Heart left ventricle (tissue), 16 donors: ENCODE measurements around the gene PKIB. TPM values are rescaled to one million over a fixed set of nuclear protein-coding genes. Genes with fewer than 3 reads are reported as not detected.

Source experiments
- ATAC-seq, 4 donors: fragments of 200-7000 bp; cut with Tn5 transposase; one replicate each; pipeline ENCODE4 v1.9.1; 2020 to 2022; ENCODE audit warnings: moderate library complexity in 4 of 4, mild to moderate bottlenecking in 3 of 4, moderate number of reproducible peaks in 1 of 4
- DNase-seq, 5 donors: peaks; one replicate each; pipeline ENCODE4 v3.0.0-alpha.2; 2020
- H3K27ac ChIP-seq, 12 donors: fragments of 200-600 bp; sonication (generic) in 4 of 12; one replicate each; pipeline versions ENCODE4 v1.5.0 to v1.8.0; 2016 to 2022; ENCODE audit warnings: mild to moderate bottlenecking in 2 of 12
- H3K27me3 ChIP-seq, 9 donors: fragments of 200-600 bp; sonication (generic) in 2 of 9; one replicate each; pipeline versions ENCODE4 v1.5.1 to v1.8.0; 2016 to 2022; ENCODE audit warnings: mild to moderate bottlenecking in 3 of 9
- H3K36me3 ChIP-seq, 9 donors: fragments of 200-600 bp; sonication (generic) in 2 of 9; one replicate each; pipeline versions ENCODE4 v1.5.0 to v1.8.0; 2018 to 2022; ENCODE audit warnings: mild to moderate bottlenecking in 2 of 9
- H3K4me1 ChIP-seq, 12 donors: fragments of 200-600 bp; sonication (generic) in 4 of 12; one replicate each; pipeline versions ENCODE4 v1.5.0 to v1.8.0; 2016 to 2022; ENCODE audit warnings: mild to moderate bottlenecking in 3 of 12
- H3K4me3 ChIP-seq, 12 donors: fragments of 200-600 bp; sonication (generic) in 4 of 12; one replicate each; pipeline versions ENCODE4 v1.5.0 to v1.8.0; 2017 to 2022; ENCODE audit warnings: mild to moderate bottlenecking in 9 of 12, moderate library complexity in 4 of 12
- H3K9me3 ChIP-seq, 12 donors: fragments of 200-600 bp; sonication (generic) in 4 of 12; one replicate each; pipeline versions ENCODE4 v1.5.0 to v1.8.0; 2016 to 2022; ENCODE audit warnings: mild to moderate bottlenecking in 1 of 12
- POLR2A ChIP-seq, 2 donors: fragments of 450-650 bp; IDR thresholded peaks; one replicate each; pipeline ENCODE4 v1.6.1; 2017; ENCODE audit warnings: antibody characterized with exemption in 2 of 2, mild to moderate bottlenecking in 2 of 2, moderate library complexity in 2 of 2
- WGBS, 4 donors: extraction: QIAGEN DNeasy Blood & Tissue Kit in 2 of 4; methylation state at CpG; one replicate each; pipeline versions ENCODE4 v1.1.5 to v1.1.7; 2013 to 2018; 5-methylcytosine and 5-hydroxymethylcytosine counted together
- intact Hi-C, 10 donors: fragments of 100-400 bp; cut with DNase I; formaldehyde crosslinking; loops; one replicate each; pipeline versions ENCODE4 v1.11.1 to v1.14.2; 2022
- polyA plus RNA-seq, 2 donors: library from polyadenylated mRNA; stranded (reverse); fragments of 200-250 nt; gene quantifications; one replicate each; pipeline ENCODE4 v1.2.3, GENCODE V29; 2013
- total RNA-seq, 9 donors: library from RNA; depleted of rRNA in 2 of 9; stranded (reverse); fragments of >200 nt in 2 of 9; fragmentation: NEBNext Ultra II Directional in 3 of 9; extraction: Animal tissue kit (Norgen Biotek cat#: 25700) in 3 of 9; gene quantifications; one replicate each; pipeline versions ENCODE4 v1.1.0 to v1.2.4, GENCODE V29; 2016 to 2023
- TF ChIP-seq, protein P1 (sequence below), 12 donors: fragments of 200-600 bp; sonication (generic) in 4 of 12; IDR thresholded peaks; one replicate each; pipeline versions ENCODE4 v1.5.0 to v1.8.0; 2018 to 2022; ENCODE audit warnings: antibody characterized with exemption in 12 of 12, mild to moderate bottlenecking in 5 of 12
- donor health status: ischemic (EF 13 %, LVEDD 7.1; RV severe dilation, severe dysfunction).
- donor health status: healthy with polysubstance abuse.
- donor health status: DM: no; HTN: yes; CAD: no.
- donor health status: DM: no; HTN: no; CAD: no.
- donor health status: ischemic (EF 25% LVEDD 6.9; RV normal size, moderate dysfunction).
- donor health status: ischemic (EF 25% LVEDD 5.7; RV mildly dilated, moderate dysfunction).
- donor health status: healthy.
- donor health status: DM: yes; HTN: yes; CAD: no.
- donor health status: ischemic (EF 35%, LVEDD 5.7; RV mildly dilated, moderate dysfunction).
- donor health status: nonischemic (EF 11% LVEDD 7.7; RV severe dilation, severe dysfunction).
- donor health status: DM: yes; HTN: yes; CAD: no.
- donor health status: PGD.
- donor health status: ischemic (EF 29% LVEDD 5.4; RV normal size, mild dysfunction).
- donor health status: nonischemic (EF 23%, LVEDD 6.1; RV moderate dilation, normal function).

PKIB gene
- total and polyA plus RNA-seq, 11 donors = 0.27 to 0.96 (median 0.50) TPM; not detected in 4

DNA sequence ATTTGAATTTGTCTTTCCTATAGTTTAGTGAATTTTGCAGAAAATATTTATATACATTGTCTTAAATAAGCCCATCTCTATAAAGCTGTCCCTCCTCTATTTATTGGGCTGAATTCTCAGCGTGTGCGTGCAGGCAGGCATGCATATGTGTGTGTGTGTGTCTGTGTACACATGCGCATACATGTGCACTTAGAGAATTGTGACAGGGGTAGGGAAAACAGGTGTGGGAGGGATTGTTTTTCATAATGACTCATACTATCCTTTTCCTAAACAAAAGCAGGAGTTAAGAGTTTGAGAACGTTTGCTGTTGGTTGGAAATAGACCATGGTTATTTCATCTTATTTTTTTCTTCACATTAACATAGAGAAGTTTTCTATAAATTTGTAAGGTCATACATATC, 126.0 kb downstream of the PKIB start:
- no peaks in the 10 kb centered on the region for H3K9me3 ChIP-seq
- H3K4me1 ChIP-seq = no peaks in the 10 kb centered on the region
- ATAC-seq (no peak), DNase-seq (no peak)
- intact Hi-C loops = loop anchor here in 3 of 10 donors (10.0 kb wide), 1 partner anchor 579 kb away; no protein-coding TSS in a partner anchor
- no peak overlapping the region for H3K4me3 ChIP-seq
- peaks cover 0 to 11% (median 0%) of the 10 kb centered on the region in 9 donors for H3K27me3 ChIP-seq
- no peak overlapping the region for H3K27ac ChIP-seq
- TF ChIP-seq, protein P1, sequence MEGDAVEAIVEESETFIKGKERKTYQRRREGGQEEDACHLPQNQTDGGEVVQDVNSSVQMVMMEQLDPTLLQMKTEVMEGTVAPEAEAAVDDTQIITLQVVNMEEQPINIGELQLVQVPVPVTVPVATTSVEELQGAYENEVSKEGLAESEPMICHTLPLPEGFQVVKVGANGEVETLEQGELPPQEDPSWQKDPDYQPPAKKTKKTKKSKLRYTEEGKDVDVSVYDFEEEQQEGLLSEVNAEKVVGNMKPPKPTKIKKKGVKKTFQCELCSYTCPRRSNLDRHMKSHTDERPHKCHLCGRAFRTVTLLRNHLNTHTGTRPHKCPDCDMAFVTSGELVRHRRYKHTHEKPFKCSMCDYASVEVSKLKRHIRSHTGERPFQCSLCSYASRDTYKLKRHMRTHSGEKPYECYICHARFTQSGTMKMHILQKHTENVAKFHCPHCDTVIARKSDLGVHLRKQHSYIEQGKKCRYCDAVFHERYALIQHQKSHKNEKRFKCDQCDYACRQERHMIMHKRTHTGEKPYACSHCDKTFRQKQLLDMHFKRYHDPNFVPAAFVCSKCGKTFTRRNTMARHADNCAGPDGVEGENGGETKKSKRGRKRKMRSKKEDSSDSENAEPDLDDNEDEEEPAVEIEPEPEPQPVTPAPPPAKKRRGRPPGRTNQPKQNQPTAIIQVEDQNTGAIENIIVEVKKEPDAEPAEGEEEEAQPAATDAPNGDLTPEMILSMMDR (IDR thresholded peaks at IDR 0.05) = no peak
- no peak for TF ChIP-seq POLR2A (IDR thresholded peaks at IDR 0.05)
- H3K36me3 ChIP-seq = no peaks in the 10 kb centered on the region
- 76 to 86% (median 81%) methylated on average over 4 of the region's 4 CpGs for WGBS, 4 donors

DNA sequence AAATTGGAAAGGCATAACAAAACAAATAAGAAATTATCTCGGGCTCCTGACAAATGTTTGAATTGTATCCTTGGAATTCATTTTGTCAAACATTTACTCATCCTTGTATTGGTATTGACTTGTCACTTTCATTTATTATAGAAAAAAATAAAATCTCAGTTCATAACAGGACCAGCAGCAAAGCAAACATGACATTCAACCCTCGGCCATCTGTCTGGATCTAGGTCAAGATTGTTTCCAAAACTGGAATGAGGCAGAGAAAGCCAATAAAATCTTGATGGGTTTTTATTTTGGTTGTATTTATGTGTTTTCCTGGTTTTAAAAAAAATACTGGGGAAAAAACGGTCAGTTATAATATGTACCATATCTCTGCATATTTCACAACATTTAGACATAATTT, 126.4 kb downstream of the PKIB start:
- peaks cover 0 to 7% (median 0%) of the 10 kb centered on the region in 9 donors for H3K27me3 ChIP-seq
- WGBS, 4 donors = 64 to 79% (median 70%) methylated on average over 3 of the region's 3 CpGs
- ATAC-seq (no peak), DNase-seq (no peak)
- intact Hi-C loops = loop anchor here in 3 of 10 donors (10.0 kb wide), 1 partner anchor 578 kb away; no protein-coding TSS in a partner anchor
- no peaks in the 10 kb centered on the region for H3K4me1 ChIP-seq
- no peak overlapping the region for H3K27ac ChIP-seq
- no peak for TF ChIP-seq POLR2A (IDR thresholded peaks at IDR 0.05)
- TF ChIP-seq, protein P1 (IDR thresholded peaks at IDR 0.05) = no peak
- H3K9me3 ChIP-seq = no peaks in the 10 kb centered on the region
- H3K36me3 ChIP-seq = no peaks in the 10 kb centered on the region
- no peak overlapping the region for H3K4me3 ChIP-seq

DNA sequence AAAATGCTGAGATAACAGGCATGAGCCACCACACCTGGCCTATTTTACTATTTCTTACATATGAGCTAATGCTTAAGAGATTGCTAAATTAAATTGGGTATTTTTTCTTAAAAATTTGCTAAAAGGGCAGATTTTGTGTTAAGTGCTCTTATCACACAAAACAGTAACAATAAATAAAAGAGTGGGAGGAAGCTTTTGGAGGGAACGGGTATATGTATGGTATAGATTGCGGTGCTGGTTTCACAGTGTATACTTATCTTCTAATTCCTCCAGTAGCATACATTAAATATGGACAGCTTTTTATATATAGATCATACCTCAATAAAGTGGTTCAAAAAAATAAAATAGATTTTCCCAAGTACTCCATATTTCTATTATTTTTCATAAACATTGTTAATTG, 129.9 kb downstream of the PKIB start:
- TF ChIP-seq, protein P1 (IDR thresholded peaks at IDR 0.05) = no peak
- no peak for TF ChIP-seq POLR2A (IDR thresholded peaks at IDR 0.05)
- Histone ChIP-seq H3K4me1 (no peaks in the 10 kb centered on the region), H3K9me3 (no peaks in the 10 kb centered on the region), H3K27ac (no peak overlapping the region), H3K36me3 (no peaks in the 10 kb centered on the region), H3K4me3 (no peak overlapping the region), H3K27me3 (peaks cover 0 to 3% (median 0%) of the 10 kb centered on the region in 9 donors)
- intact Hi-C loops = no loop called here
- WGBS, 4 donors = 91 to 94% (median 92%) methylated on average over 2 of the region's 2 CpGs
- ATAC-seq = no peak
- no peak for DNase-seq

DNA sequence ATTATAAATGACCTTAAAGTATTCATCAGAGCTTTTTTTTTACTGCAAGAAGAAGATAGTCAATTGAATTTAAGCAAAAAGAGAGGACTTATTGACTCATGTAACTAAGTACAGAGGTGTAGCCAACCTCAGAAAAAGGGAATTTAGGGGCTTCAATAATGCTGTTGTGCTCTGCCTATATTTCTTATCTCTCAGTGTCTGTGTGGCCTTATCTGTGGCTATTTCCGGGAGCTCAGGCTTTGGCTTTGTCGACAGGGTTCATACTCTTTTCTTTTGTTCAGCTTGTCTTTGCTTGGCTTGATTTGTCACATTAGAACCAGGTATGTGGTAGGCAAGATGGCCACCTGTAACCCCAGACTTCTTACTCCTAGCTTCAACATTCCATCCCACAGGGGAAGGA, 130.7 kb downstream of the PKIB start:
- no peak for ATAC-seq
- TF ChIP-seq, protein P1 (IDR thresholded peaks at IDR 0.05) = no peak
- no peak for TF ChIP-seq POLR2A (IDR thresholded peaks at IDR 0.05)
- DNase-seq = no peak
- Histone ChIP-seq H3K27ac (no peak overlapping the region), H3K4me3 (no peak overlapping the region), H3K4me1 (no peaks in the 10 kb centered on the region), H3K27me3 (peaks cover 0 to 3% (median 0%) of the 10 kb centered on the region in 9 donors), H3K36me3 (no peaks in the 10 kb centered on the region), H3K9me3 (no peaks in the 10 kb centered on the region)
- intact Hi-C loops = no loop called here
- WGBS, 4 donors = 11 to 28% (median 17%) methylated on average over 2 of the region's 2 CpGs
